ENCODE data around the gene TAS1R2.
"Not testable (repeated sequence)": the region's sequence is repeated elsewhere in the genome, so short reads cannot be mapped to it uniquely, and the experiment has no call there.

TAS1R2 gene

GRCh38 chr1:18859560-18859959 is at the start of gene TAS1R2:
Gene TAS1R2 (minus strand): TSS chr1:18859660. CDS start chr1:18859660, 0 bp downstream.
- DNase-seq: no peak

GRCh38 chr1:18907917-18908845 is 48.7 kb upstream of the TAS1R2 start:
- DNase-seq: no peak

- peak; percentile 34 for DNase-seq
These were observed 47.8 kb upstream of the TAS1R2 start for GRCh38 chr1:18907021-18907916.

GRCh38 chr1:18903291-18903756 is 43.9 kb upstream of the TAS1R2 start:
- DNase-seq: no peak

GRCh38 chr1:18902523-18903290 is 43.2 kb upstream of the TAS1R2 start, which contains the start of gene ALDH4A1:
Gene ALDH4A1 (minus strand): TSS chr1:18902555. CDS start chr1:18902523, 32 bp downstream.
- peak; percentile 89 for DNase-seq

- DNase-seq: no peak
These were observed 42.6 kb upstream of the TAS1R2 start for GRCh38 chr1:18901952-18902522.

- DNase-seq: no peak
These were observed 41.9 kb upstream of the TAS1R2 start for GRCh38 chr1:18901147-18901951.

GRCh38 chr1:18900303-18900841 is 40.9 kb upstream of the TAS1R2 start:
- no peak for DNase-seq

- DNase-seq: no peak
These were observed 40.0 kb upstream of the TAS1R2 start for GRCh38 chr1:18899363-18900049.

- DNase-seq: no peak
These were observed 39.1 kb upstream of the TAS1R2 start for GRCh38 chr1:18898567-18898966.

- DNase-seq: no peak
These were observed 35.9 kb upstream of the TAS1R2 start for GRCh38 chr1:18895317-18895716.

- no peak for DNase-seq
These were observed 33.7 kb upstream of the TAS1R2 start for GRCh38 chr1:18893120-18893519.

GRCh38 chr1:18891858-18892257 is 32.4 kb upstream of the TAS1R2 start:
- DNase-seq: not testable (repeated sequence)

- DNase-seq: no peak
These were observed 31.9 kb upstream of the TAS1R2 start for GRCh38 chr1:18891426-18891780.

GRCh38 chr1:18890706-18891425 is 31.4 kb upstream of the TAS1R2 start:
- no peak for DNase-seq

- no peak for DNase-seq
These were observed 26.5 kb upstream of the TAS1R2 start for GRCh38 chr1:18886003-18886335.

- DNase-seq: no peak
These were observed 26.0 kb upstream of the TAS1R2 start for GRCh38 chr1:18885311-18886002.

- no peak for DNase-seq
These were observed 25.3 kb upstream of the TAS1R2 start for GRCh38 chr1:18884727-18885126.

- no peak for DNase-seq
These were observed 24.9 kb upstream of the TAS1R2 start for GRCh38 chr1:18884419-18884717.
